Left lobe of liver (tissue), 2 donors: ENCODE results near the gene MSMB. TPM values are rescaled to one million over a fixed set of nuclear protein-coding genes. Genes with fewer than 3 reads are reported as not detected.
"Not testable (repeated sequence)": the region's sequence is repeated elsewhere in the genome, so short reads cannot be mapped to it uniquely, and the experiment has no call there.

Source experiments
- ATAC-seq: fragments of 200-7000 bp; cut with Tn5 transposase; one replicate; pipeline ENCODE4 v1.9.1; 2020; ENCODE audit warnings: mild to moderate bottlenecking, moderate library complexity
- DNase-seq: peaks from one replicate; pipeline ENCODE4 v3.0.0-alpha.2; 2020; ENCODE audit warnings: low spot score
- total RNA-seq: library from RNA; stranded (reverse); gene quantifications from one replicate; pipeline ENCODE4 v1.2.1, GENCODE V29; 2021
- donor health status: DM: no; HTN: no; CAD: no; lungs with moderate emphysema.
- donor health status: DM: no; HTN: yes; CAD: no.

The MSMB gene
- total RNA-seq, 1 donor from 2014 or later = not detected

GRCh38 chr10:46014683-46015405 lies 31.2 kb downstream of the MSMB start:
- no peak for DNase-seq
- peak; percentile 79 for ATAC-seq

- ATAC-seq (no peak), DNase-seq (no peak)
Observed at GRCh38 chr10:46014206-46014605, 31.9 kb downstream of the MSMB start.

GRCh38 chr10:46012746-46013145 lies 33.3 kb downstream of the MSMB start:
- DNase-seq (no peak), ATAC-seq (no peak)

GRCh38 chr10:46006219-46006618 lies 39.9 kb downstream of the MSMB start:
- DNase-seq = no peak
- no peak for ATAC-seq

DNA sequence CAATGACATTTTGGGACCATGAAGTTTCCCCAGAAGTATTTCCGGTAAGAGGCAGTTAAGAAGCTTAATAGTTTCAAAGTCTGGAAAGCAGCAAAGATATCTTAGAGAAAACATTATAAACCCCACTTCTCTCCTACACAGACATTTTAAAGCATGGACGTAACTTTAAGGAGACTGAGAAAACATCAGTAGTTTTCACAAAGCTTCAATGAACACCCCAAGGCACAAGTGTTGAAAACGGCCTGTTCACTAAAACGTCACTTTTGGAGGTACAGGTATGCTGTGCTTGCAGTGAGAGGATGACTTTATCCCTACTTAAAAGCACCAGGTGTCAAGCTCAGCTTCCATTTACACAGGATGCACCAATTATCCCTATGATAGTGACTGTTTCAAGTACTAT lies 40.7 kb downstream of the MSMB start:
- no peak for DNase-seq
- no peak for ATAC-seq

DNA sequence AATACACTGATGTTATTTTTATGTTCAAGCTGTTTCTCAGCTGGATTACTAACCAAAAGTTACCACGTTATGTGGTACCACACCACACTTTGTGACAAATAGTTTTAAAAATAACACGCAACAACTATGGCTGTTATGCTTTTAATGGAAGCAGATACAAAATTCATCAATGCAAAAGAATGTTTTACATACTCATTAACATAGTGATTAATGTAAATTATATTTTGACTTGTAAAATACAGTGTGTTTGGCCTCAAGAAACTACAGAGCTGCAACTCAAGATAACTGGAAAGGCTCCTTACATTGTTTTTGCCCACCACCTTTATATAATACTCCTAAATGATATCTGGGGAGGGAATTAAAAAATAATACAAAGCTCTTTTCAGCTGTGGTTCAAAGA lies 41.1 kb downstream of the MSMB start:
- ATAC-seq = no peak

DNA sequence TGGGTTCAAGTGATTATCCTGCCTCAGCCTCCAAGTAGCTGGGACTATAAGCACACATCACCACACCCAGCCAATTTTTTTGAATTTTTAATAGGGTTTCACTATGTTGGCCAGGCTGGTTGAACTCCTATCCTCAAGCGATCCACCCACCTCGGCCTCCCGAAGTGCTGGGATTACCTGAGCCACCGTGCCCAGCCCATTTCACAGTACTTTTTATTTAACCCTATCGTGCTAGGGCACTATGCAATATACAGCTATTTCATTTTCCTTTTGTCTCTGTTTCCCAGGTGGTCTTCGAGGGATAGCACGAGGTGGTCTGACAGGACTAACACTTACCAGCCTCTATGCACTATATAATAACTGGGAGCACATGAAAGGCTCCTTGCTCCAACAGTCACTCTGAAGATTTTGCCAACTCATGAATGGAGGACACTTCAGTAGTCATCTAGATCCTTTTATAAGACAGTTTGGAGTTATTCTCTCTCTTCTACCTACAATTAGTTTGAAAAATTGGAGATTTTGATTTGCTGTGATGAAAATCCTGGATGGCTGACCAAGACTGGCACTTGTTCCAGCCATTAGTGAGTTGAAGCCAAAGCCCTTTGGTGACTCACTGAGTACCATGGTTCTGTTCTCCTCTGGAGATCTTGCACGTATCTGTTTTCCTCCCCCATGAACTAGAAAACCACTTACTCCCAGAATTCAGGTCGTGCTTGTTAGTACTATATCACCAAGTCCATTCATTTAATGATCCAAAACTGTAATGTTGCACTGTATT lies 43.0 kb downstream of the MSMB start:
- ATAC-seq = peak; percentile 15
- DNase-seq = no peak

More for the DNA sequence above, 41.1 kb downstream of the MSMB start:
- no peak for DNase-seq

GRCh38 chr10:46002189-46002687 lies 43.8 kb downstream of the MSMB start:
- peak; percentile 53 for ATAC-seq
- DNase-seq = not testable (repeated sequence)

DNA sequence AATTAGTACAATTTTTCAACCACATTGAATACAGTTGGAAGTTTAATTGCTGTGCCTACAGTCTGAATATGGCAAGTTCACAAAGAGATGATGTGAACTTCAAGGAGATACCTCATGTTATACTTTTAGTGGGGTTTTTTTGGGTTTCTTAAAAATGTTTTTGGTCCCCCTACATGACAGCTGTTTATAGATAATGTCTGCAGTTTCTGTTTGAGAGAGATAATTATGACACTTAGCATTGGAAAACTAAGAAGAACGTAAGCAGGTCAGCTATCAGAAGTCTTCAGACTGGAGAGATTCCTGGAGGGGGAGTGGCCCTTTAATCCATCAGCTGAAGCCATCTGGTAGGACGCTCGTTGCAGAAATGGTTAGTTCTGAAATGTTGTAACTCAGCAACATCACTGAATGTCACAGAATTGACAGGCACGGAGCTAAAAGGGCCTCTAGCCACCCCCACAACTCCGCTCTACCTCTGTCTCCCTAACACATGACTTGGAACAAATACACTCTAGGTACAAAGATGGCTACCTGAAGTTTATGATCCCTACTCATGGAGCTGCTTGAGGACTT lies 44.8 kb downstream of the MSMB start:
- no peak for ATAC-seq

DNA sequence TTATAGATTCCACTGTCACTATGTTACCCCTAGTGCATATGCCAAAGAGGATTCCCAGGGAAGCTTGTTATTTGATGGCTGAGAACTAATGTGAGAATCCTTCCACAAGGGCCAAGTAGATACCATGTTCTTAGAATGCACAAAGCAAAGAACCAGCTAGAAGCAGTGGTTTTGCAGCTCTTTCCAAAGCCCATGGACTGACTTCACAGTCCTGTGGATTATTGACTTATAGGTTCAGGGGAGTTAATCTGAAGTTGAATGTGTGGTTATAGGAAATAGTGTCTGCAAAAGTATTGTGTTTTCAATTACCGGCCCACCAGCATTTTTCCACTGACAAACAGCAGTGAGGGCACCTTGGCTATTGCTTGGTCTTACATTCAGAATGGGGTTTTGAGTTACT lies 45.5 kb downstream of the MSMB start:
- DNase-seq = no peak
- ATAC-seq = no peak

More for the DNA sequence above, 44.8 kb downstream of the MSMB start:
- no peak for DNase-seq

DNA sequence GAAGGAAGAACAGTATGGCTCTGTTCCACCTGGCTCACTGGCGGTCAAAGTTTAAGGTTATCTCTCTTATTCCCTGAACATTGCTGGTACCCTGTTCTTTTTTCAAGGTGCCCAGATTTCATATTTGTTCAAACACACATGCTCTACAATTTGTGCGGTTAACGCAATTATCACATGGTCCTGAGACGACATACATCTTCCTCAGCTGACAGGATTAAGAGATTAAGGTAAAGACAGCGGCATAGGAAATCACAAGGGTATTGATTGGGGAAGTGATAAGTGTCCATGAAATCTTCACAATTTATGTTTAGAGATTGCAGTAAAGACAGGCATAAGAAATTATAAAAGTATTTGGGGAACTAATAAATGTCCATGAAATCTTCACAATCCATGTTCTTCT lies 46.1 kb downstream of the MSMB start:
- not testable (repeated sequence) for DNase-seq, ATAC-seq

DNA sequence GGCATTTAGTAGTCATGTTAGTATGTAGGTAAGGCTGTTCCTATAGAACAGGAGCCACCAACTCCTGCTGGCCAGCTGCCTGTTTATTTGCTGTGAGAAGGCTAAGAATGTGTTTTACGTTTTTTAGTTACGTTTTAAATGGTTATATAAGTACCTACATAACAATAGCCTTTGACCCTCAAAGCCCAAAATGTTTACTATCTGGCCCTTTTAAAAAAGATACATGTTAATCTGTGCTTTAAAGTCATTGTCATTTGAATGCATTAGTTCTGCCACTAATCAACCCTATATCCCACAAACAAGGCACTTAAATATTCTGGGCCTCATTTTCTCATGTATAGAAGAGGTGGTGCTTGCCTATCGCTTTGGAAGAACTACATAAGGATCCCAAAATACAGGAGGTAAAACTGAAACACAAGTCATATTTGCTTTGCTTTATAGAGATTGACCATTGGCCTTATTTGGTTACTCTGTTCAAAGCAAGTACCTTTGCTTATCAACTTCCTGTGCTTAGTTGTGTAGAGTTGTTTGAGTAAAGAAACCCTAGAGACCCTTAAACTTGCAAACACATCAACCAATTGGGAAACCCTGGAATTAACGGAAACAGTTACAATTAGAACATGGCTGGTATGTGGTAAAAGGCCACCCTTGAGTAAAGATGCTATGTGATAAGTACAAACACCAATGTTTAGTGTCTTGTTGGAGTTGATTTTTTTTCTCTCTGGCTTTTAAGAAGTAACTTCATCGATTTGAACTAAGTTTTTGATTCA lies 47.9 kb downstream of the MSMB start:
- ATAC-seq (peak; percentile 72), DNase-seq (no peak)

- DNase-seq (no peak), ATAC-seq (no peak)
Observed at GRCh38 chr10:45997557-45997956, 48.5 kb downstream of the MSMB start.

DNA sequence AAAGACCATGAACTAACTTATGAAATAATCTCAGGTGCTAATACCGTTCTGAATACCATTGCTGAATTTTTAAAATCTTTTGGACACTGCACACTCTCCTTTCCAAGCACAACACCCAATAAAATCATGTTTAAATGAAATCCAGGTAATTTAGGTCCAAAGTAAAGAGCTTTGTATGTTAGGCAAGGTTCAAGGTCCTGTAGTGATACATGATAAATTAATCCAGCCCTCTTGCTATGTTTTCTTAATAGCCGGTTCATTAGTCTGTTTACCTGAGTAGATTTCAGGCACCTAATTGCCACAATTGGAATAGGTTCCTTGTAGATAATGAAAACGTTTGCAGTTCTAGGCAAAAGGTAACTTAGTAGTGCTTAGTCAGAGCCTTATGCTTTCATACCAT lies 60.5 kb downstream of the MSMB start:
- DNase-seq = not testable (repeated sequence)
- ATAC-seq = peak; percentile 60

- not testable (repeated sequence) for ATAC-seq, DNase-seq
Observed at GRCh38 chr10:45984473-45984872, 61.6 kb downstream of the MSMB start.

DNA sequence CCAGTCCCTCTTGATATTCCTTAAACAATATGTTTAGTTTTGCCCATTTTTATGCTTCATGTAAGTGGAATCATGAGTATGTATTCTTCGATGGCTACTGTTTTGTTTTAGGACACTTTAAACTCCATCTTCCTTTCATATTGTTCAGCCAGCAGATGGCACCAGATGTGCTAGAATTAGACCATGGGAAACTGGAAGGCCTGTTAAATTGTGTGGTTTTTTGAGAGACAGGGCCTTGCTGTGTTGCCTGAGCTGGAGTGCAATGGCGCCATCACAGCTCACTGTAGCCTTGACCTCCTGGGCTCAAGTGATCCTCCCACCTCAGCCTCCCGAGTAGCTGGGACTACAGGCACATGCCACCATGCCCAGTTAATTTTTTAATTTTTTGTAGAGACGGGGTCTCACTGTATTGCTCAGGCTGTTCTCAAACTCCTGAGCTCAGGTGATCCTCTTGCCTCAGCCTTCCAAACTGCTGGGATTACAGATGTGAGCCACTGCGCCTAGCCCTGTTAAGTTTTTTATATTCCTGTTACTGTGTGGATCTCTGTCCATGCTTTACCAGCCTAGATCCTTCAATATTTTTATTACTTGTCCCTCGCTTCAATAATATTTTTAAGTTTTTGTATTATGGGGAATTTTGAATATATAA lies 62.4 kb downstream of the MSMB start:
- DNase-seq (peak; percentile 52), ATAC-seq (peak; percentile 92)
